Liver (tissue), 9 donors: ENCODE data around the gene MARVELD1. TPM values are rescaled to one million over a fixed set of nuclear protein-coding genes. Genes with fewer than 3 reads are reported as not detected.

Source experiments
- DNase-seq: peaks from one replicate; pipeline ENCODE4 v3.0.0-alpha.2; 2017; ENCODE audit warnings: low spot score
- H3K27ac ChIP-seq, 2 donors: one replicate each; pipeline ENCODE4 v1.7.0; 2013; ENCODE audit warnings: inconsistent platforms in 2 of 2, low read length in 2 of 2, control low read depth in 1 of 2, low read depth in 1 of 2, mild to moderate bottlenecking in 1 of 2
- H3K27me3 ChIP-seq, 4 donors: one replicate each; pipeline versions ENCODE4 v1.6.1 to v1.7.0; 2013; ENCODE audit warnings: low read length in 3 of 4, inconsistent platforms in 1 of 4, mild to moderate bottlenecking in 1 of 4, moderate library complexity in 1 of 4; ENCODE audit not compliant: control insufficient read depth in 4 of 4, insufficient read depth in 4 of 4
- H3K36me3 ChIP-seq, 4 donors: one replicate each; pipeline versions ENCODE4 v1.6.1 to v1.7.0; 2013; ENCODE audit warnings: low read length in 3 of 4, mild to moderate bottlenecking in 3 of 4, low read depth in 1 of 4, moderate library complexity in 1 of 4; ENCODE audit not compliant: control insufficient read depth in 4 of 4, insufficient read depth in 3 of 4
- H3K4me1 ChIP-seq, 4 donors: one replicate each; pipeline versions ENCODE4 v1.6.1 to v1.7.0; 2013; ENCODE audit warnings: low read length in 3 of 4, mild to moderate bottlenecking in 3 of 4, moderate library complexity in 1 of 4; ENCODE audit not compliant: control insufficient read depth in 4 of 4, insufficient read depth in 4 of 4
- H3K4me3 ChIP-seq, 3 donors: one replicate each; pipeline versions ENCODE4 v1.6.1 to v1.7.0; 2013; ENCODE audit warnings: low read length in 3 of 3, control low read depth in 1 of 3, low read depth in 1 of 3, mild to moderate bottlenecking in 1 of 3
- H3K9ac ChIP-seq, 2 donors: one replicate each; pipeline ENCODE4 v1.7.0; 2013; ENCODE audit warnings: low read length in 2 of 2, mild to moderate bottlenecking in 2 of 2, moderate library complexity in 2 of 2, control low read depth in 1 of 2, low read depth in 1 of 2
- H3K9me3 ChIP-seq, 4 donors: one replicate each; pipeline versions ENCODE4 v1.6.1 to v1.7.0; 2013; ENCODE audit warnings: low read length in 3 of 4; ENCODE audit not compliant: control insufficient read depth in 4 of 4
- CTCF ChIP-seq: fragments of 150-350 bp; IDR thresholded peaks from 2 replicates; pipeline ENCODE4 v1.5.1; 2017; ENCODE audit warnings: improper control_type of control experiment, low read depth, low read length; ENCODE audit not compliant: missing input control
- FOXA1 ChIP-seq: IDR thresholded peaks from 2 replicates; pipeline ENCODE4 v1.6.1; 2016; ENCODE audit warnings: antibody characterized with exemption
- HNF4A ChIP-seq, 2 donors: conservative IDR thresholded peaks; 2 replicates each; pipeline ENCODE4 v1.6.1; 2016; ENCODE audit warnings: antibody characterized with exemption in 2 of 2, mild to moderate bottlenecking in 2 of 2
- NR2F2 ChIP-seq: IDR thresholded peaks from 2 replicates; pipeline ENCODE4 v1.6.1; 2016; ENCODE audit warnings: antibody characterized with exemption
- RAD21 ChIP-seq, 2 donors: IDR thresholded peaks; 2 replicates each; pipeline ENCODE4 v1.6.1; 2016; ENCODE audit warnings: antibody characterized with exemption in 2 of 2, mild to moderate bottlenecking in 2 of 2
- RXRA ChIP-seq, 2 donors: IDR thresholded peaks; 2 replicates each; pipeline ENCODE4 v1.6.1; 2017 to 2018; ENCODE audit warnings: antibody characterized with exemption in 2 of 2, mild to moderate bottlenecking in 1 of 2
- SP1 ChIP-seq: IDR thresholded peaks from 2 replicates; pipeline ENCODE4 v1.6.1; 2018; ENCODE audit warnings: antibody characterized with exemption, mild to moderate bottlenecking
- YY1 ChIP-seq: IDR thresholded peaks from 2 replicates; pipeline ENCODE4 v1.6.1; 2016; ENCODE audit warnings: antibody characterized with exemption, mild to moderate bottlenecking
- ZBTB33 ChIP-seq: IDR thresholded peaks from 2 replicates; pipeline ENCODE4 v1.6.1; 2016; ENCODE audit warnings: antibody characterized with exemption
- WGBS: extraction: QIAGEN DNeasy Blood & Tissue Kit; methylation state at CpG from one replicate; pipeline ENCODE4 v1.1.7; 2013; 5-methylcytosine and 5-hydroxymethylcytosine counted together
- polyA plus RNA-seq, 2 donors: library from polyadenylated mRNA; stranded (reverse) in 1 of 2; unstranded in 1 of 2; fragments of 200-250 nt in 1 of 2; fragments of >200 nt in 1 of 2; fragmentation: Nextera tagmentation in 1 of 2; extraction: Ambion mirVana in 1 of 2; gene quantifications; one replicate each; pipeline versions ENCODE4 v1.2.1 to v1.2.3, GENCODE V29; 2013 to 2015
- total RNA-seq, 2 donors: library from RNA; depleted of rRNA; stranded (reverse); fragments of >200 nt; gene quantifications; one replicate each; pipeline ENCODE4 v1.2.3, GENCODE V29; 2014
- TF ChIP-seq, protein P1 (sequence below): IDR thresholded peaks from 2 replicates; pipeline ENCODE4 v1.6.1; 2016; ENCODE audit warnings: antibody characterized with exemption, mild to moderate bottlenecking
- donor health status: healthy.
- donor health status: healthy.
- donor health status: healthy.
- donor health status: healthy.
- donor health status: healthy.

MARVELD1 gene
- total and polyA plus RNA-seq, 4 donors: 0.72 to 3.3 (median 2.8) TPM

GRCh38 chr10:97721871-97722780, 8.6 kb downstream of the MARVELD1 start (continued):
- TF ChIP-seq, protein P1, sequence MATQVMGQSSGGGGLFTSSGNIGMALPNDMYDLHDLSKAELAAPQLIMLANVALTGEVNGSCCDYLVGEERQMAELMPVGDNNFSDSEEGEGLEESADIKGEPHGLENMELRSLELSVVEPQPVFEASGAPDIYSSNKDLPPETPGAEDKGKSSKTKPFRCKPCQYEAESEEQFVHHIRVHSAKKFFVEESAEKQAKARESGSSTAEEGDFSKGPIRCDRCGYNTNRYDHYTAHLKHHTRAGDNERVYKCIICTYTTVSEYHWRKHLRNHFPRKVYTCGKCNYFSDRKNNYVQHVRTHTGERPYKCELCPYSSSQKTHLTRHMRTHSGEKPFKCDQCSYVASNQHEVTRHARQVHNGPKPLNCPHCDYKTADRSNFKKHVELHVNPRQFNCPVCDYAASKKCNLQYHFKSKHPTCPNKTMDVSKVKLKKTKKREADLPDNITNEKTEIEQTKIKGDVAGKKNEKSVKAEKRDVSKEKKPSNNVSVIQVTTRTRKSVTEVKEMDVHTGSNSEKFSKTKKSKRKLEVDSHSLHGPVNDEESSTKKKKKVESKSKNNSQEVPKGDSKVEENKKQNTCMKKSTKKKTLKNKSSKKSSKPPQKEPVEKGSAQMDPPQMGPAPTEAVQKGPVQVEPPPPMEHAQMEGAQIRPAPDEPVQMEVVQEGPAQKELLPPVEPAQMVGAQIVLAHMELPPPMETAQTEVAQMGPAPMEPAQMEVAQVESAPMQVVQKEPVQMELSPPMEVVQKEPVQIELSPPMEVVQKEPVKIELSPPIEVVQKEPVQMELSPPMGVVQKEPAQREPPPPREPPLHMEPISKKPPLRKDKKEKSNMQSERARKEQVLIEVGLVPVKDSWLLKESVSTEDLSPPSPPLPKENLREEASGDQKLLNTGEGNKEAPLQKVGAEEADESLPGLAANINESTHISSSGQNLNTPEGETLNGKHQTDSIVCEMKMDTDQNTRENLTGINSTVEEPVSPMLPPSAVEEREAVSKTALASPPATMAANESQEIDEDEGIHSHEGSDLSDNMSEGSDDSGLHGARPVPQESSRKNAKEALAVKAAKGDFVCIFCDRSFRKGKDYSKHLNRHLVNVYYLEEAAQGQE: no peak
- TF ChIP-seq RAD21 (IDR thresholded peaks at IDR 0.05): no peak

GRCh38 chr10:97723001-97723400, 9.5 kb downstream of the MARVELD1 start:
- no peak for DNase-seq
- peaks cover 2 to 17% (median 9%) of the 10 kb centered on the region in 4 donors for H3K4me1 ChIP-seq
- H3K27me3 ChIP-seq: no peaks in the 10 kb centered on the region
- H3K9ac ChIP-seq: no peak overlapping the region
- H3K9me3 ChIP-seq: no peaks in the 10 kb centered on the region
- H3K4me3 ChIP-seq: no peak overlapping the region
- no peak overlapping the region for H3K27ac ChIP-seq
- TF ChIP-seq FOXA1: no peak
- TF ChIP-seq NR2F2: no peak
- TF ChIP-seq YY1: no peak
- TF ChIP-seq, protein P1: no peak
- no peak for TF ChIP-seq RXRA (IDR thresholded peaks at IDR 0.05)
- TF ChIP-seq CTCF: no peak
- no peak for TF ChIP-seq SP1
- TF ChIP-seq HNF4A (conservative IDR thresholded peaks at IDR 0.05): no peak
- TF ChIP-seq ZBTB33: no peak
- H3K36me3 ChIP-seq: no peaks in the 10 kb centered on the region
- WGBS: 91% methylated on average over 3 of the region's 3 CpGs
